ENCODE results near the gene ZNF276.

The ZNF276 gene

DNA sequence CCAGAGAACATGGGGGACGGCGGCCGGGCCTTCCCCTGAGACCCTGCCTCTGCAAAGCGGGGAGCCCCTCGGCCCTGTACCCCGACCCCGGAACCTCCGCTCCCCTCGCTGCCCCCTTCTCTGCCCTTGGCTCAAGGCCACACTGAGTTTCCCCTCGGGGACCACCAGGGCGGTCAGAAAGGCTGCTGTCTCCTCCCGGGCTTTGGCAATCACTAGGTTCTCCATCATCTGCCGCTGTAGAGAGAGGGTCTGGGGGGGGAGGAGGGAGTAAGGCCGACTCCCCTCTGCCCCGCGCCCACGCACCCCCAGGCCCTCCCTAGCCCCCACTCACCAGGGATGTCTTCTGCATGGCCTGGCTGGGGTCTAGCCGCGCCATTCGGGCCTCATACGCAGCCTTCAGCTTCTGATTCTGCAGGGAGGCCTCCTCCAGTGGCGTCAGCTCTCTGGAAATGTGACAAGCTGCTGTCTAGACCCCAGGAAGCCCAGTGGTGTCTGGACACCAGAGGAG is 9.0 kb upstream of the ZNF276 start:
- DNase-seq, result no peak

DNA sequence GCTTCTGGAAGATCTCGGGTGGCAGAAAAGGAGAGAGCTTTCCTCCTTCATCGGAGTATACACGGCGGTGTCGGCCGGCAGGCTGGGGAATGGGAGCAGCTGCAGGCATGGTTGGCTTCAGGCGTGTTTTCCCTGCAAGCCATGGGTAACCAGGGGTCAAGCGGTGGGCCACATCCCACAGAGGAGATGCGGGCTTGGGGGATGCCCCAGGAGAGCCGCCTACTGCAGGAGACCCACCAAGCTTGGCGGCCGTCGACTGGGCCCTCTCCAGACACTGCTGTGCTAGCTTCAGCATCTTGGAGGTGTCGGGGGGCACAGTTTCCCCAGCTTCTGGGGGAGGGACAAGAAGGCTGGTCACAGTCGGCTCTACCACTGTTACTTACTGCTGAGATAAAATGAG is 4.8 kb upstream of the ZNF276 start:
- no peak for DNase-seq

DNA sequence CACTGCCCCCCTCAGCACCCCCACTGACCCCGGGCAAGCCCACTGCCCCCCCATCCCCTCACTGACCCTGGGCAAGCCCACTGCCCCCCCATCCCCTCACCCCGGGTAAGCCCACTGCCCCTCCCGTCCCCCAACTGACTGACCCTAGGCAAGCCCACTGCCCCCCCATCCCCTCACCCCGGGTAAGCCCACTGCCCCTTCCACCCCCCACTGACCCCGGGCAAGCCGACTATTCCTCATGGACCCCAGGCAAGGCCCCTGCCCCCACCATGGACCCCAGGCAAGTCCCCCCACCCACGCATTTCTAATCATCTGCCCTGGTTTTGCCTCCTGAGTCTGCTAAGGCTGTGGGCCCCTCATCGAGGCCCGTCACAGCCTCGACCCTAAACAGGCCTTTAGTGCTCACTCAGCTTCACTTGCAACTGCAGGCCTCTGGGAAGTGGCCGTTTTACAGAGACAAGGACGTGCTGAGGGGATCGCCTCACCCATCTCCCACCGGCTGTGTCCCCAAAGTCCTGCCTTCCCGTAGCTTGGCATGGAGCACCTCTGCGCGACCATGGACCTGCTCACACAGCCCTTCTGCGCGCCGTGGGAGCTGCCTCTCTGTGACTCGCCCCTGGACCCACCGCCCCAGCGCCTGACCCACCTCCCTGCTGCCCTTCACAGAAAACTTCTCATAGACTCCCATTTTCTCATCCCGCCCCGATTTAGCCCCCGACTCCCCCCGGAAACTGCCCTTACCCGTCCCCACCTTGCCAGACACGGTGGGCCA is 4.2 kb upstream of the ZNF276 start:
- no peak for DNase-seq

DNA sequence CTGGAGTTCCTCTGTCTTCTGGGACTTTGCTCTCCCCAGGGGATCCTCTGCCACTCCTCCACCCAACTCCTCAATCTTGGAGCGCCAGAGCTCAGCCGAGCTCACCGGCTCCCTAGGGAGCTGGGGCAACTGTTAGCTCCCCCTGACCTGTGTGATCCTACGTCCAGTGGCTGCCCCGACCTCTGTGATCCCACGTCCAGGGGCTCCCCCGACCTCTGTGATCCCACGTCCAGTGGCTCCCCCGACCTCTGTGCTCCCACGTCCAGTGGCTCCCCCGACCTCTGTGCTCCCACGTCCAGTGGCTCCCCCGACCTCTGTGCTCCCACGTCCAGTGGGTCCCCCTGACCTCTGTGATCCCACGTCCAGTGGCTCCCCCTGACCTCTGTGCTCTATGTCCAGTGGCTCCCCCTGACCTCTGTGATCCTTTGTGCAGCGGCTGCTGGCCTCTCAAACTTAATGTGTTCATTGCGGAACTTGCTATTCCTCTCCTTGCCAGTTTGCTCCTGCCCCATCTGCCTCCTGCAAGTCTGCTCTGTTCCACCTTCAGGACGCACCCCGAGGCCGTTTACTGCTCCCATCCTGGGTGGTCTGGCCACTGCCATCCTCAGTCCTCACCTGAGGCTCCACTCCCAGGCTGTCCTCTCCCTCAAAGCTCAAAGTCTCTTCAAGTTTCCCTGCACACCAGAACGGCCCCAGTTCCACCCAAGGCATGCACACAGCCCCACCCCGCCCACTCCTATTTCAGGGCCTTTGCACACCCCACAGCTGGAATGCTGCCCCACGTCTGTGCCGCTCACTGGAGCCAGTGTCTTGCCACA is 3.4 kb upstream of the ZNF276 start:
- no peak for DNase-seq

DNA sequence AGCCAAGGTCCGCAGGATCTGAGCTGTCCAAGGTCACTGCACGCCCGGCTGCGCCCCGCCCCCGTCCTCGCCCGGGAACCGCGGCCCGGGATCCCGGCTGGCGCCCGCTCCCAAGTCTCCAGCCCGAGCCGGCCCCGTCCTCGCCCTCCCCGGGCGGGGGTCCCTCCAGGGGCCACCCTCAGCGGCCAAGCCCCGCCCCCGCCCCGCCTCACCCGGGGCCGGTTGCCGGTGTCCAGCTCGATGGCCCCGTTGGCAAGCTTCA is 855 bp upstream of the ZNF276 start:
- DNase-seq, result peak in 2 of 4 experiments; percentile 22 to 52

DNA sequence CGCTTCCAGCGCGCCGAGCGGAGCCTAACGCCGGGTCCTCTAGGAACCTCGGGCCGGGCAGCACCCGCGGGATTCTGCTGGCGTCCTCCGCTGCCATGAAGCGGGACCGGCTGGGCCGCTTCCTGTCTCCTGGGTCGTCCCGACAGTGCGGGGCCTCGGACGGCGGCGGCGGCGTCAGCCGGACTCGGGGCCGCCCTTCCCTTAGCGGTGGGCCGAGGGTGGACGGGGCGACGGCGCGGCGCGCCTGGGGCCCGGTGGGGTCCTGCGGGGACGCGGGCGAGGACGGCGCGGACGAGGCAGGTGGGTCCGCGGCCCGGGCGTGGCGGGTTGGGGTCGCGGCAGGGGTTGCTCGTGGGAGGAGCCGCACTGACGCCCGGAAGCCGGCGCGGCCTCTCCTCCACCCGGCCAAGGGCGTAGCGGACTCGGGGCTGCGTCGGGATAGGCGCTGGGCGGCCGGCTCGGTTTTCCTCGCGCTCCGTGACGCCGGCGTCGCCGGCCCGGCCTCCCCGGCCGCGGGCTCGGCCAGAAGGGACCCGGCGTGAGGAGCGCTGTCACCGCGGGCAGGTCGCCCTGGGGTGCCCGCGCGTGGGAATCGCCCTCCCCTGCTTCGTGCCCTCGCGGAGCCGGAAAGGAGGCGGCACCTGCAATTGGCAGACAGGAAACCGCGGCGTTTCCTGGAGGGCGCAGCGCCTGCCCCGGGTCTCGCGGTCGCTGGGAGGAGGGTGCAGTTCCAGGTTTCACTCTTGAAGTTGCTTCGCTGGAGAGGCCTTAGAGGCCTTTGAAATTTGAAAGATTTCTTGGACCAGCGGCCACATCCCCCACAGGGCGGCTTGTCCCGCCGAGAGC is 432 bp downstream of the ZNF276 start:
- peak; percentile 64 to 87 (median 80) for DNase-seq

DNA sequence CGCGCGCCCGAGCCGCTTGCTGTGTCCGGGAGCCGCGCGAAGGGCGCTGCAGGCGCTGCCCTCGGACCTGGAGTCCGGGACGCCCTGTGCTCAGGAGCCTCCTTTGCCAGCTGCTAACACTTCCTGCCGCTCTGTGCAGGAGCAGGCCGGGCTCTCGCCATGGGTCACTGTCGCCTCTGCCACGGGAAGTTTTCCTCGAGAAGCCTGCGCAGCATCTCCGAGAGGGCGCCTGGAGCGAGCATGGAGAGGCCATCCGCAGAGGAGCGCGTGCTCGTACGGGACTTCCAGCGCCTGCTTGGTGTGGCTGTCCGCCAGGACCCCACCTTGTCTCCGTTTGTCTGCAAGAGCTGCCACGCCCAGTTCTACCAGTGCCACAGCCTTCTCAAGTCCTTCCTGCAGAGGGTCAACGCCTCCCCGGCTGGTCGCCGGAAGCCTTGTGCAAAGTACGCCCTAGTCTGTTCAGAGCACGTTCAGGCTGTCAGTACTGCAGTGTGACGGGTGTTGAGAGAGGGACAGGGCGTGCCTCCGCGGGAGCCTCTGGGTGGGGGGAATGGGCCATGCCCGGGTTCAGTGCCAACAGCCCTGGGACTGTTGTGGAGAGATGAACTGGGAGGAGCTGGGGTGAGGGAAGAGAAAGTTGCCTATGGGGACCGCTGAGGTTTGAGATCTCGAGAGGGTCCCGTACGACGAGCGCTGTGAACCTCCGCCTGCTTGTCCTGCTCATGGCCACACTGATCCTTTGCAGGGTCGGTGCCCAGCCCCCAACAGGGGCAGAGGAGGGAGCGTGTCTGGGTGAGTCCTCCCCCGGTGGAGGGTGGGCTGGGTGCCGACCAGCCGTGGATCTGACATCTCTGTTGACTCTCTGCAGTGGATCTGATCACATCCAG is 1.3 kb downstream of the ZNF276 start:
- peak; percentile 56 to 84 (median 74) for DNase-seq

DNA sequence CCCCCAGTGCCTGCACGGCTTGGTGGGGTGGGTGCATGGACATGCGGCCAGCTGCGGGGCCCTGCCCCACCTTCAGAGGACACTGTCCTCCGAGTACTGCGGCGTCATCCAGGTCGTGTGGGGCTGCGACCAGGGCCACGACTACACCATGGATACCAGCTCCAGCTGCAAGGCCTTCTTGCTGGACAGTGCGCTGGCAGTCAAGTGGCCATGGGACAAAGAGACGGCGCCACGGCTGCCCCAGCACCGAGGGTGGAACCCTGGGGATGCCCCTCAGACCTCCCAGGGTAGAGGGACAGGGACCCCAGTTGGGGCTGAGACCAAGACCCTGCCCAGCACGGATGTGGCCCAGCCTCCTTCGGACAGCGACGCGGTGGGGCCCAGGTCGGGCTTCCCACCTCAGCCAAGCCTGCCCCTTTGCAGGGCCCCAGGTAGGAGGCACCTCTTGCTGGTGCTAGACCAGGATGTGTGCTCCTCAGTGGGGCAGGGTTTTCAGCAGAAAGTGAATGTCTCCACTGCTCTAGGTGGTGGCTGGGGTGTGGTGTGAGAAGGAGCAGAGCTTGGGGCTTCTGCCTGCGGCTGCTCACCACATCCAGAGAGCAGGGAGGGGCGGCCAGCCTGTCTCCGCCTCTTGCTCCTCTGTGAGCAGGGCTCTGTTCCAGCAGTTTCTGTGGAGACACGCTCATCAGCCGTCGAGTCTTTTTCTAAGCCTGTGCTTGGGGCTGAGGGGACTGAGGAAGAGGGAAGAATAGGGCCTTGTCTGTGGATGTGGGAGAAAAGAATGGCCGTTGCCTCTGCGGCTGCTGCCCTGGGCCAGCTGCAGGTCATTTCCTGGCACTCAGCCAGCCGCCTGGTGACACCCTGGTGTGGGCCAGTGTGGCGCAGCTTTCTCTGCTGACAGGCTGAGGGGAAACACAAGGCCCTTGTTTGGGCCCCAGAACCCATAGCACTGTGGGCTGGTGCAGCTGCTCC is 2.2 kb downstream of the ZNF276 start:
- no peak for DNase-seq

DNA sequence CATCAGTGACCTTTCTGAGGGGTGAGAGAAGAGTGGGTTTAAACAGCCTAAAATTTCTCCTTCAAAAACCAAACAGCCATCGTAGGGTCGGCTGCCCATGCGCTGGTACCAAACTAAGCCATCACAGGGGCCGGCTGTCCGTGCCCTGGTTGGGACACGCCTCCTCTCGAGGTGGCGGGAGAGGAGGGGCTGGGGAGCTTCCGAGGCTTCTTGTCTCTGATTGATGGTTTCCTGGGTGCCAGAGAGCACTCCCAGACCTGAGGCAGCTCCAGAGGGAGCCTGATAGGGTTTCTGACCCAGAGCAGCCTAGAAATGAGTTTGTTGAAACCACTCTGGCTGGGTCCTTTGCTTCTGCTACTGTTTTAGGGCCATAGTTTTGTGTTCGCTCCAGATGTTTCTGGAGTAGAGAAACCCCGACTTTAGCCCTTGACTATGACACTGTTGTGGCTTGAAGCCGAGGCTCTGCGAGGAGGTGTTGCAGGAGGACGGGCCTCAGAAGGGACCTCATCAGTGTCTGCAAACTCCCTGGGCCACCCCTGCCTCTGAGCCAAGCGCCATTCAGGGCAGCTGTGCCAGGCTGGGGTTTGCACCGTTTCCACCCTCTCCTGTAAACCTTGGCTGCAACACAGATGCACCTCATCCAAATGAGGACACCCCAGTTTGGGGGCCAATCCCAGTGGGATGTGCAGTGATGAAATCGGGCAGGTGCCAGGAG is 6.2 kb downstream of the ZNF276 start:
- no peak for DNase-seq

- DNase-seq, result no peak
These were observed 8.0 kb downstream of the ZNF276 start for GRCh38 chr16:89729293-89729692.

GRCh38 chr16:89729863-89730593 is 8.7 kb downstream of the ZNF276 start:
- no peak for DNase-seq

DNA sequence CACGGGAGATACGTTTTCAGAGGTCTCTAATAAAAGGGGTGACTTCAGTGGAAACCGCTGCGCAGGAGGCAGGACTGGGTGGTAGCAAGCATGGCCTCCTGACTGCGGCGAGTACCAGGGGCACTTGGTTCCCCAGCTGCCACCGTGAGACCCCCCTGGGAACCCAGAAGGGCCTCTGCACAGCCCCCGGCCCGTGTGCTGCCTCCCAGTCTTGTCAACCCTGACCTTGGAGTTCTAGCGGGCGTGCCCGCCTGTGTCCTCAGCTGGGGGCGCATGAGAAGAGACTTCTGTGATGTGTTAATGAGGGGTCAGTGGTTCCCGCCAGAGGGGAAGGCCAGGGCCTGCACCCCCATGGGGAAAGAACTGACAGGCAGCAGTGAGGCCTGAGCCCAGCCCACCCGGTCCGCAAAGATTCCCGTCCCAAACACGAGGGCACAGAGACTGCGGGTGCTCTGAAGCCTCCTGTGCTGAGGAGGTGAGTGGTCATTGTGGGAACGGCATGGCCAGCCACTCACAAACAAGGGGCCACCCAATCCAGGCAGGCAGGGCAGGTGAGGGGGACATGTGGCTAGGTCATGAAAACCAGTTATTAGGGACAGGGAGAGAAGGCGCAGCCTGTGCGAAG is 9.4 kb downstream of the ZNF276 start:
- no peak for DNase-seq

DNA sequence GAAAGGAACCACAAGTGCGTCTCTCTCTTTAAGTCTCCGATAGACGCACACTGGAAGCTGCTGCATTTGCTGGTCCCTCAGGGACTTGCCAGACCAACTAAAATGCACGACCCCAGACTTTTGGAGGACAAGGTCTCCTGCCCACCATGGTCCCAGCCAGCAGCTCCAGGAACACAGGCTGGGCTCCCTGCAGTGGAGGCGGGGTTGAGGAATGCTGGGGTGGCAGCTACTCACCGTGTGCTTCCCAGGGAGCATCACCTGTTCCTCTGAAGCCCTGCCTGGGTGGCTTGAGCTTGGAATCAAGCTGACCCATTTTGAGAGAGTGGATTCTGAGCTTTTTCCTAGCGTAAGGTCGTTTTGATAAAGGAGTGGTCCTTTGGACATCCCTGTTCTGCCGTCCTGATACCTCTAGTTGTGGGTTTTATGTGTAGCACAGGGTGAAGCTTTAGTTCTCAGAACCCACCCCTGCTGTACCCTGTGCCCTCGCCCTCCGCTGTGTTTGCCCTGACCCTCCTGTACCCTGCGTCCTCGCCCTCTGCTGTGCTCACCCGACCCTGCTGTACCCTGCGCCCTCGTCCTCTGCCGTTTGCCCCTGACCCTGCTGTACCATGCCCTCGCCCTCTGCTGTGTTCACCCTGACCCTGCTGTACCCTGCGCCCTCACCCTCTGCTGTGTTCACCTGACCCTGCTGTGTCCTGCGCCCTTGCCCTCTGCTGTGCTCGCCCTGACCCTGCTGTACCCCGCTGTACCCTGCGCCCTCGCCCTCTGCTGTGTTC is 11.0 kb downstream of the ZNF276 start:
- DNase-seq, result no peak

- no peak for DNase-seq
These were observed 11.5 kb downstream of the ZNF276 start for GRCh38 chr16:89732918-89733242.

DNA sequence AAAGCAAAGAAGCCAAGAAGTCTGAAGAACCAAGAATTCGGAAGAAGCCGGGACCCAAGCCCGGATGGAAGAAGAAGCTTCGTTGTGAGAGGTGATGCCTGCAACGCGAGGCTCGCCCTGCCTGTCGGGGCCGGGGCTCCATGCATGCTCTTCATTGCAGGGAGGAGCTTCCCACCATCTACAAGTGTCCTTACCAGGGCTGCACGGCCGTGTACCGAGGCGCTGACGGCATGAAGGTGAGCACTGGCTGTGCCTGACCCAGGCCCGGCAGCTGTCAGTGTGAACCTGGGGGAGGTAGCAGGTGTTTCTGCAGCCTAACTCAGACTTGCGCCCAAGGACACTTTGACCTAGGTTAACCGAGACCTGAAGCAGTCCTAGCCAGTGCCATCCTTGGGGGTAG is 12.0 kb downstream of the ZNF276 start:
- no peak for DNase-seq

GRCh38 chr16:89733792-89734191 is 12.5 kb downstream of the ZNF276 start:
- DNase-seq, result no peak

- no peak for DNase-seq
These were observed 15.2 kb downstream of the ZNF276 start for GRCh38 chr16:89736554-89736953.

DNA sequence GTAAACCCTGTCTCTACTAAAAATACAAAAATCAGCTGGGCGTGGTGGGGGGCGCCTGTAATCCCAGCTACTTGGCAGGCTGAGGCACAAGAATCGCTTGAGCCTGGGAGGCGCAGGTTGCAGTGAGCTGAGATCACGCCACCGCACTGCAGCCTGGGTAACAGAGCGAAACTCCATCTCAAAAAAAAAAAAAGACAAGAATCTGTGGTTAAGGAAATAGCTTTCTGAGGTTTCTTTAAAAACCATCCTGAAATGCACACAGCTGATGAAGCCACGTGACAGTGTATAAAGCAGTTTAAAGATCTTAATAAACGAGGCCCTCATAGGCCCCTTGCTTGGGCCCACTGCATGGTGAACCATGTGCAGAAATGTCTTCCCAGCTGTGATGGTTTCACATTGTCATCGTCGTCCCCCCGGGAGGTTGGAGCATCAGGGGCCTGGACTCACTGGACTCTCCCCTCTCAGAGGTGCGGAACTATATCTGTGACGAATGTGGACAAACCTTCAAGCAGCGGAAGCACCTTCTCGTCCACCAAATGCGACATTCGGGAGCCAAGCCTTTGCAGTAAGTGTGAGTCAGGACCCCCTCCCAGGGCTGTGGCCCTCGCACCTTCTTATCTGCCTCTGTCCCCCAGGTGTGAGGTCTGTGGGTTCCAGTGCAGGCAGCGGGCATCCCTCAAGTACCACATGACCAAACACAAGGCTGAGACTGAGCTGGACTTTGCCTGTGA is 16.2 kb downstream of the ZNF276 start:
- DNase-seq, result no peak
